ENCODE results near the gene CACNA2D4. TPM values are rescaled to one million over a fixed set of nuclear protein-coding genes. Genes with fewer than 3 reads are reported as not detected.

CACNA2D4 gene
- total RNA-seq, 1 experiment from 2014 or later, result 1.7 TPM

GRCh38 chr12:1838994-1839365, 79.5 kb downstream of the CACNA2D4 start:
- no peaks in the 10 kb centered on the region for H3K27me3 ChIP-seq (ENCODE audit: insufficient read depth, low read length)
- no peak for TF ChIP-seq RAD21 (IDR thresholded peaks at IDR 0.05; ENCODE audit: low read depth)
- TF ChIP-seq SP1 (IDR thresholded peaks at IDR 0.05; ENCODE audit: low read depth), result no peak
- no peak for TF ChIP-seq CEBPB (IDR thresholded peaks at IDR 0.05; ENCODE audit: low read depth)
- TF ChIP-seq POLR2A (IDR thresholded peaks at IDR 0.05; ENCODE audit: borderline replicate concordance, extremely low read depth, insufficient read depth, insufficient read length), result no peak
- TF ChIP-seq REST (IDR thresholded peaks at IDR 0.05; ENCODE audit: low read depth), result no peak
- TF ChIP-seq ZNF274 (IDR thresholded peaks at IDR 0.05; ENCODE audit: low read depth, low read length), result no peak
- no peak for TF ChIP-seq ZBTB33 (IDR thresholded peaks at IDR 0.05; ENCODE audit: extremely low read depth, insufficient replicate concordance, low read length)
- no peak for TF ChIP-seq YY1 (IDR thresholded peaks at IDR 0.05; ENCODE audit: extremely low read depth, insufficient replicate concordance, low read depth, low read length)
- TF ChIP-seq SIN3A (IDR thresholded peaks at IDR 0.05; ENCODE audit: low read depth), result no peak
- TF ChIP-seq FOSL1 (IDR thresholded peaks at IDR 0.05; ENCODE audit: low read depth), result no peak
- TF ChIP-seq POLR2AphosphoS5 (IDR thresholded peaks at IDR 0.05; ENCODE audit: low read depth, low read length), result no peak
- TF ChIP-seq ATF3 (IDR thresholded peaks at IDR 0.05), result no peak
- no peak for TF ChIP-seq TCF7L2 (IDR thresholded peaks at IDR 0.05; ENCODE audit: borderline replicate concordance, extremely low read depth, insufficient read depth, insufficient read length)
- no peak for TF ChIP-seq MAX (IDR thresholded peaks at IDR 0.05)
- TF ChIP-seq EGR1 (IDR thresholded peaks at IDR 0.05; ENCODE audit: low read depth), result no peak
- TF ChIP-seq EZH2phosphoT487 (IDR thresholded peaks at IDR 0.05; ENCODE audit: borderline replicate concordance), result no peak
- no peak for TF ChIP-seq ELF1 (IDR thresholded peaks at IDR 0.05; ENCODE audit: borderline replicate concordance, low read depth)
- TF ChIP-seq CTCF (IDR thresholded peaks at IDR 0.05 in 2 of 3, conservative IDR thresholded peaks at IDR 0.05 in 1 of 3; ENCODE audit: borderline replicate concordance in 1 of 3, insufficient read depth in 1 of 3, low read depth in 2 of 3, low read length in 2 of 3), result no peak
- no peak for TF ChIP-seq EZH2 (IDR thresholded peaks at IDR 0.05)
- TF ChIP-seq ZFX (IDR thresholded peaks at IDR 0.05), result no peak
- no peaks in the 10 kb centered on the region for H3K79me2 ChIP-seq (ENCODE audit: insufficient read depth, low read length)

More at GRCh38 chr12:1838994-1839365, 79.5 kb downstream of the CACNA2D4 start:
- CTCF ChIA-PET, result no interaction called here
- RAD21 ChIA-PET (ENCODE audit: low non-redundant PET in 1 of 2, low total read pairs in 2 of 2, uncharacterized antibody in 2 of 2, unreplicated experiment in 2 of 2), result no interaction called here
- no peaks in the 10 kb centered on the region for H3K9me2 ChIP-seq (ENCODE audit: insufficient read depth)
- H3K27ac ChIP-seq (ENCODE audit: low read depth, low read length), result no peak overlapping the region
- H3K9me3 ChIP-seq (ENCODE audit: control insufficient read depth in 1 of 2, insufficient read depth in 1 of 2, low read depth in 1 of 2, low read length in 2 of 2), result no peaks in the 10 kb centered on the region
- no peak overlapping the region for H3K9ac ChIP-seq (ENCODE audit: low read length)
- no peaks in the 10 kb centered on the region for H4K20me1 ChIP-seq (ENCODE audit: insufficient read depth)
- no peak for ATAC-seq
- H3K4me1 ChIP-seq (ENCODE audit: control insufficient read depth in 1 of 2, insufficient read depth in 2 of 2, low read length in 2 of 2), result no peaks in the 10 kb centered on the region
- intact Hi-C loops (cut with micrococcal nuclease), result no loop called here
- H2AFZ ChIP-seq (ENCODE audit: low read depth, low read length, poor library complexity, severe bottlenecking), result no peak overlapping the region
- no peak overlapping the region for H3K4me3 ChIP-seq (replicated peaks in 1 of 2; ENCODE audit: low read depth in 1 of 2, low read length in 2 of 2)
- no peak for DNase-seq (ENCODE audit: low read depth, low spot score)
- BruUV-seq (replicated peaks), result no TSS peak
- H3K4me2 ChIP-seq (ENCODE audit: low read length), result no peak overlapping the region
- H3K36me3 ChIP-seq (ENCODE audit: control insufficient read depth in 1 of 2, insufficient read depth in 2 of 2, low read length in 2 of 2), result no peaks in the 10 kb centered on the region
- POLR2A ChIA-PET, result no interaction called here
